Adrenal gland (tissue), 5 donors: ENCODE measurements around the gene ROR2.
"Not testable (repeated sequence)": the region's sequence is repeated elsewhere in the genome, so short reads cannot be mapped to it uniquely, and the experiment has no call there.

Experiments used
- CTCF ChIP-seq, 6 experiments: fragments of 450-650 bp in 4 of 6; fragments of 200-600 bp in 2 of 6; sonication (generic) in 1 of 6; IDR thresholded peaks; 1 replicate in 5 of 6; 2 replicates in 1 of 6; pipeline versions ENCODE4 v1.5.1 to v1.8.0; 2016 to 2021; ENCODE audit warnings: antibody characterized with exemption in 6 of 6, mild to moderate bottlenecking in 2 of 6, moderate library complexity in 1 of 6
- POLR2A ChIP-seq, 2 donors: fragments of 450-650 bp; IDR thresholded peaks; one replicate each; pipeline ENCODE4 v1.6.1; 2017; ENCODE audit warnings: antibody characterized with exemption in 2 of 2, mild to moderate bottlenecking in 2 of 2, moderate library complexity in 1 of 2
- donor health status: DM: no; HTN: no; CAD: no.

- not testable (repeated sequence) for TF ChIP-seq CTCF, POLR2A (IDR thresholded peaks at IDR 0.05)
Measured at GRCh38 chr9:91540506-91540905, 409.5 kb downstream of the ROR2 start.
